Keratinocyte (primary cell): Measurements from ENCODE around the gene SSBP4. TPM values are rescaled to one million over a fixed set of nuclear protein-coding genes. Genes with fewer than 3 reads are reported as not detected.

Source experiments
- DNase-seq: peaks from one replicate; pipeline ENCODE4 v3.0.0-alpha.2; 2011; ENCODE audit warnings: low read depth, missing footprints, low spot score
- FAIRE-seq: peaks from 2 replicates; lab custom pipeline; 2011; peaks lifted over from hg19 to GRCh38; lab: Jason Lieb, UNC
- H2AFZ ChIP-seq: 2 replicates; pipeline ENCODE4 v1.6.0; 2012; ENCODE audit warnings: low read length, control low read depth, inconsistent platforms; ENCODE audit not compliant: control insufficient read depth
- H3K27ac ChIP-seq: 2 replicates; pipeline ENCODE4 v1.5.1; 2011; ENCODE audit warnings: low read length; ENCODE audit not compliant: control insufficient read depth, insufficient read depth
- H3K27me3 ChIP-seq: 3 replicates; pipeline ENCODE4 v1.6.0; 2011; ENCODE audit warnings: low read length; ENCODE audit not compliant: control insufficient read depth, insufficient read depth; ENCODE audit errors: extremely low read depth
- H3K36me3 ChIP-seq, 2 experiments: 2 replicates in 1 of 2; 3 replicates in 1 of 2; pipeline ENCODE4 v1.5.1; 2011; ENCODE audit warnings: low read length in 2 of 2, mild to moderate bottlenecking in 1 of 2; ENCODE audit not compliant: control insufficient read depth in 2 of 2, insufficient read depth in 2 of 2; ENCODE audit errors: extremely low read depth in 1 of 2
- H3K4me1 ChIP-seq: 3 replicates; pipeline ENCODE4 v1.5.1; 2011; ENCODE audit warnings: low read length; ENCODE audit not compliant: control insufficient read depth, insufficient read depth; ENCODE audit errors: extremely low read depth
- H3K4me2 ChIP-seq: 3 replicates; pipeline ENCODE4 v1.6.0; 2011; ENCODE audit warnings: low read depth, low read length; ENCODE audit not compliant: control insufficient read depth, insufficient read depth; ENCODE audit errors: extremely low read depth
- H3K4me3 ChIP-seq, 3 experiments: fragments of 200-600 bp in 1 of 3; sonication (generic) in 1 of 3; 2 replicates in 2 of 3; 3 replicates in 1 of 3; pipeline ENCODE4 v1.5.1; 2011 to 2016; ENCODE audit warnings: low read length in 3 of 3, mild to moderate bottlenecking in 3 of 3, control low read depth in 2 of 3, inconsistent platforms in 1 of 3, low read depth in 1 of 3, mixed read lengths in 1 of 3, mixed run types in 1 of 3, moderate library complexity in 1 of 3; ENCODE audit not compliant: control insufficient read depth in 2 of 3, insufficient read depth in 2 of 3; ENCODE audit errors: extremely low read depth in 1 of 3
- H3K79me2 ChIP-seq: 2 replicates; pipeline ENCODE4 v1.6.0; 2012; ENCODE audit warnings: low read length; ENCODE audit not compliant: control insufficient read depth, insufficient read depth
- H3K9ac ChIP-seq: 3 replicates; pipeline ENCODE4 v1.6.0; 2011; ENCODE audit warnings: low read length; ENCODE audit not compliant: control insufficient read depth, insufficient read depth; ENCODE audit errors: extremely low read depth
- H3K9me1 ChIP-seq: 3 replicates; pipeline ENCODE4 v1.6.0; 2011; ENCODE audit warnings: low read length; ENCODE audit not compliant: control insufficient read depth, insufficient read depth; ENCODE audit errors: extremely low read depth
- H3K9me3 ChIP-seq: 2 replicates; pipeline ENCODE4 v1.5.1; 2012; ENCODE audit warnings: low read depth, low read length; ENCODE audit not compliant: control insufficient read depth
- H4K20me1 ChIP-seq: 3 replicates; pipeline ENCODE4 v1.6.0; 2011; ENCODE audit warnings: low read length; ENCODE audit not compliant: control insufficient read depth, insufficient read depth; ENCODE audit errors: extremely low read depth
- EZH2 ChIP-seq: IDR thresholded peaks from one replicate; pipeline ENCODE4 v1.6.1; 2012; ENCODE audit warnings: inconsistent platforms, mild to moderate bottlenecking, low read length, moderate library complexity
- dilution Hi-C: fragments of 300-500 bp; cut with MboI; formaldehyde crosslinking; loops from one replicate; pipeline ENCODE4 v1.7.0; 2020; ENCODE audit warnings: low sequenced_read_pairs; ENCODE audit not compliant: extremely low pct_ligation_motif_present
- polyA plus RNA-seq, 5 experiments: library from polyadenylated mRNA; depleted of rRNA in 3 of 5; stranded (reverse) in 3 of 5; stranded (forward) in 1 of 5; unstranded in 1 of 5; fragments of >200 nt; gene quantifications; 1 replicate in 1 of 5; 2 replicates in 3 of 5; 3 replicates in 1 of 5; pipeline versions ENCODE4 v1.2.1 to v1.2.3, GENCODE V29; 2011 to 2012; ENCODE audit warnings: missing spikeins in 2 of 5, low read depth in 1 of 5, low replicate concordance in 1 of 5
- TF ChIP-seq, protein P1 (sequence below), 3 experiments: IDR thresholded peaks in 1 of 3; conservative IDR thresholded peaks in 1 of 3; optimal IDR thresholded peaks in 1 of 3; 2 replicates in 2 of 3; 3 replicates in 1 of 3; pipeline versions ENCODE3 to v1.5.1; 2011; ENCODE audit warnings: low read length in 3 of 3, mild to moderate bottlenecking in 3 of 3, moderate library complexity in 2 of 3, control low read depth in 1 of 3, inconsistent platforms in 1 of 3; ENCODE audit not compliant: insufficient read depth in 2 of 3; ENCODE audit errors: extremely low read depth in 1 of 3

SSBP4 gene
- polyA plus RNA-seq, 1 donor (not counting 4 experiments of a cell fraction or from before 2014, with no cell fraction given), result 7.5 TPM

DNA sequence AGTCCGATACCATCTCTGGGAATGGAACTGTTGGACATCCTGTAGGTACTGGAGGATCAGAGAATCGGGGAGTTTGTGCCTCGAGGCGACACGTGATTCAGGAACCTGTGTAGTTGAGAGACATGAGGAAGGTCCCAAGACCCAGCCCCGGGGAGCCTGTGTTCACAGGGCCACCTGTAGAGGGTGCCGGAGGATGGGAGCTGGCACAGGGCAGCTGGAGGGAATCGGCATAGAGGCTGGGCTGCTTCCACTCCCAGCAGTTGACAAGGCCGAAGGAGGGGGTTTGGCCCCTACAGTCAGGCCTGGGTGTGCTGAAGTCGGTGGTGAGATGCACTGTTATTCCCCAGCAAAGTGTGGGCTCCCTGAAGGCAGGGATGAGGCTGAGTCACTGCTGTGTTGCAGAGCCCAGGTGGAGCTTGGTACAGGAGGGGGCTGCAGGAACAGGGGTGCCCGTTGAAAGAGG, 21.2 kb downstream of the SSBP4 start:
- Histone ChIP-seq H3K79me2 (peaks cover 2% of the 10 kb centered on the region), H2AFZ (no peak overlapping the region), H3K9me3 (no peaks in the 10 kb centered on the region), H3K9me1 (peaks cover 12% of the 10 kb centered on the region), H3K4me1 (peaks cover 30% of the 10 kb centered on the region), H4K20me1 (no peaks in the 10 kb centered on the region), H3K4me3 (no peak overlapping the region), H3K9ac (no peak overlapping the region), H3K36me3 (peaks cover 14 to 22% of the 10 kb centered on the region in 2 experiments), H3K27me3 (no peaks in the 10 kb centered on the region), H3K27ac (no peak overlapping the region), H3K4me2 (no peak overlapping the region)
- dilution Hi-C loops, result no loop called here
- TF ChIP-seq EZH2, result no peak
- TF ChIP-seq, protein P1, sequence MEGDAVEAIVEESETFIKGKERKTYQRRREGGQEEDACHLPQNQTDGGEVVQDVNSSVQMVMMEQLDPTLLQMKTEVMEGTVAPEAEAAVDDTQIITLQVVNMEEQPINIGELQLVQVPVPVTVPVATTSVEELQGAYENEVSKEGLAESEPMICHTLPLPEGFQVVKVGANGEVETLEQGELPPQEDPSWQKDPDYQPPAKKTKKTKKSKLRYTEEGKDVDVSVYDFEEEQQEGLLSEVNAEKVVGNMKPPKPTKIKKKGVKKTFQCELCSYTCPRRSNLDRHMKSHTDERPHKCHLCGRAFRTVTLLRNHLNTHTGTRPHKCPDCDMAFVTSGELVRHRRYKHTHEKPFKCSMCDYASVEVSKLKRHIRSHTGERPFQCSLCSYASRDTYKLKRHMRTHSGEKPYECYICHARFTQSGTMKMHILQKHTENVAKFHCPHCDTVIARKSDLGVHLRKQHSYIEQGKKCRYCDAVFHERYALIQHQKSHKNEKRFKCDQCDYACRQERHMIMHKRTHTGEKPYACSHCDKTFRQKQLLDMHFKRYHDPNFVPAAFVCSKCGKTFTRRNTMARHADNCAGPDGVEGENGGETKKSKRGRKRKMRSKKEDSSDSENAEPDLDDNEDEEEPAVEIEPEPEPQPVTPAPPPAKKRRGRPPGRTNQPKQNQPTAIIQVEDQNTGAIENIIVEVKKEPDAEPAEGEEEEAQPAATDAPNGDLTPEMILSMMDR (optimal IDR thresholded peaks at IDR 0.05 in 1 of 3, IDR thresholded peaks at IDR 0.05 in 1 of 3, conservative IDR thresholded peaks at IDR 0.05 in 1 of 3; ENCODE audit: extremely low read depth in 1 of 3, insufficient read depth in 2 of 3, low read length in 3 of 3), result peak; percentile 37 to 53 (median 37)
- DNase-seq (no peak), FAIRE-seq (no peak)

GRCh38 chr19:18440936-18441803, 22.0 kb downstream of the SSBP4 start:
- Histone ChIP-seq H3K27ac (no peak overlapping the region), H3K9me1 (peaks cover 12% of the 10 kb centered on the region), H3K4me2 (no peak overlapping the region), H2AFZ (no peak overlapping the region), H3K4me1 (peaks cover 28% of the 10 kb centered on the region), H3K36me3 (peaks cover 20 to 25% of the 10 kb centered on the region in 2 experiments), H3K9ac (no peak overlapping the region), H3K79me2 (peaks cover 2% of the 10 kb centered on the region), H4K20me1 (no peaks in the 10 kb centered on the region), H3K4me3 (no peak overlapping the region), H3K9me3 (no peaks in the 10 kb centered on the region), H3K27me3 (no peaks in the 10 kb centered on the region)
- DNase-seq (no peak), FAIRE-seq (no peak)
- dilution Hi-C loops, result no loop called here
- TF ChIP-seq, protein P1 (optimal IDR thresholded peaks at IDR 0.05 in 1 of 3, IDR thresholded peaks at IDR 0.05 in 1 of 3, conservative IDR thresholded peaks at IDR 0.05 in 1 of 3; ENCODE audit: extremely low read depth in 1 of 3, insufficient read depth in 2 of 3, low read length in 3 of 3), result no peak
- no peak for TF ChIP-seq EZH2
